GM12878 (cell line): ENCODE measurements around the gene TTC32. TPM values are rescaled to one million over a fixed set of nuclear protein-coding genes. Genes with fewer than 3 reads are reported as not detected.

ENCODE experiments used
- CREB1 ChIP-seq: IDR thresholded peaks from 2 replicates; pipeline ENCODE4 v1.6.1; 2012; ENCODE audit warnings: low read depth, mild to moderate bottlenecking, inconsistent platforms
- CUX1 ChIP-seq: IDR thresholded peaks from 2 replicates; pipeline ENCODE4 v1.6.1; 2012; ENCODE audit warnings: improper control_type of control experiment, low read depth, low read length; ENCODE audit not compliant: insufficient replicate concordance
- EP300 ChIP-seq, 2 experiments: fragments of 150-350 bp in 1 of 2; IDR thresholded peaks; 2 replicates each; pipeline ENCODE4 v1.6.1; 2011 to 2012; ENCODE audit warnings: low read depth in 2 of 2, low read length in 2 of 2, borderline replicate concordance in 1 of 2, improper control_type of control experiment in 1 of 2, inconsistent platforms in 1 of 2; ENCODE audit not compliant: control insufficient read depth in 1 of 2
- EZH2 ChIP-seq: IDR thresholded peaks from 2 replicates; pipeline ENCODE4 v1.6.1; 2012; ENCODE audit warnings: low read depth, mild to moderate bottlenecking, control low read depth, inconsistent platforms, low read length, borderline replicate concordance; ENCODE audit not compliant: control insufficient read depth
- FOXK2 ChIP-seq: fragments of 450-650 bp; IDR thresholded peaks from 2 replicates; pipeline ENCODE4 v1.6.1; 2017; ENCODE audit warnings: mild to moderate bottlenecking, moderate library complexity
- GATAD2B ChIP-seq: fragments of 450-650 bp; conservative IDR thresholded peaks from 2 replicates; pipeline ENCODE4 v1.6.1; 2017; ENCODE audit warnings: low read depth, mild to moderate bottlenecking, moderate library complexity
- JUND ChIP-seq: IDR thresholded peaks from 2 replicates; pipeline ENCODE4 v1.6.1; 2012; ENCODE audit warnings: low read depth, mild to moderate bottlenecking, low read length, improper control_type of control experiment, moderate library complexity
- NFIC ChIP-seq: IDR thresholded peaks from 2 replicates; pipeline ENCODE4 v1.6.1; 2012; ENCODE audit warnings: low read depth, mild to moderate bottlenecking, inconsistent platforms, low read length, moderate library complexity
- PRDM15 ChIP-seq: fragments of 450-650 bp; formaldehyde crosslinking; IDR thresholded peaks from 2 replicates; pipeline ENCODE4 v1.4.0; 2020; ENCODE audit warnings: mild to moderate bottlenecking, moderate library complexity
- SKIL ChIP-seq: fragments of 450-650 bp; IDR thresholded peaks from 2 replicates; pipeline ENCODE4 v1.6.1; 2017; ENCODE audit warnings: mild to moderate bottlenecking, low read depth, inconsistent platforms; ENCODE audit not compliant: poor library complexity, severe bottlenecking
- SMARCA5 ChIP-seq: fragments of 450-650 bp; IDR thresholded peaks from 2 replicates; pipeline ENCODE4 v1.6.1; 2017; ENCODE audit warnings: mild to moderate bottlenecking
- SPI1 ChIP-seq: IDR thresholded peaks from 2 replicates; pipeline ENCODE4 v1.6.1; 2011; ENCODE audit warnings: low read depth, mild to moderate bottlenecking, low read length, moderate library complexity, borderline replicate concordance; ENCODE audit not compliant: insufficient read depth
- SRF ChIP-seq, 2 experiments: IDR thresholded peaks; 2 replicates each; pipeline ENCODE4 v1.6.1; 2011; ENCODE audit warnings: low read depth in 2 of 2, low read length in 2 of 2, mild to moderate bottlenecking in 1 of 2, moderate library complexity in 1 of 2
- YY1 ChIP-seq: IDR thresholded peaks from 2 replicates; pipeline ENCODE4 v1.6.1; 2011; ENCODE audit warnings: low read depth, mild to moderate bottlenecking, low read length
- ZNF217 ChIP-seq: fragments of 450-650 bp; IDR thresholded peaks from 2 replicates; pipeline ENCODE4 v1.6.1; 2017; ENCODE audit warnings: antibody characterized with exemption, mild to moderate bottlenecking
- polyA plus RNA-seq, 11 experiments: library from polyadenylated mRNA; depleted of rRNA in 4 of 11; unstranded in 6 of 11; stranded (reverse) in 5 of 11; fragments of >200 nt; fragmentation: Nextera tagmentation in 4 of 11; fragmentation: Illumina TruSeq in 1 of 11; extraction: Ambion mirVana in 4 of 11; extraction: Trizol in 1 of 11; gene quantifications; 1 replicate in 1 of 11; 2 replicates in 10 of 11; pipeline versions ENCODE4 v1.2.1 to v1.2.3, GENCODE V29; 2011 to 2016; ENCODE audit warnings: inconsistent platforms in 2 of 11, missing spikeins in 2 of 11, low read depth in 1 of 11
- total RNA-seq, 4 experiments: library from RNA; depleted of rRNA in 3 of 4; stranded (reverse); fragments of >200 nt in 3 of 4; fragmentation: Illumina TruSeq in 1 of 4; extraction: Trizol in 1 of 4; gene quantifications; 2 replicates each; pipeline versions ENCODE4 v1.2.1 to v1.2.3, GENCODE V29; 2013 to 2021

TTC32 gene
- total and polyA plus RNA-seq, 10 of the 15 experiments (the other 5 are each of a cell fraction or from before 2014, with no cell fraction given), result 11.1 to 30.0 (median 19.7) TPM

GRCh38 chr2:19901442-19902215 lies at the start of gene TTC32 (continued):
- no peak for TF ChIP-seq FOXK2
- TF ChIP-seq CREB1, result peak; percentile 61
- peak; percentile 24 for TF ChIP-seq SKIL
- no peak; the same call in 1 of the 2 replicates for TF ChIP-seq NFIC
- peak; percentile 76 for TF ChIP-seq YY1
- TF ChIP-seq EP300 (IDR thresholded peaks at IDR 0.05; ENCODE audit: borderline replicate concordance in 1 of 2, control insufficient read depth in 1 of 2, low read depth in 2 of 2, low read length in 2 of 2), result peak in 1 of 2 experiments; percentile 6; a peak in 1 of 4 replicates
- no peak for TF ChIP-seq SRF (IDR thresholded peaks at IDR 0.05; ENCODE audit: low read depth in 2 of 2, low read length in 2 of 2)
- peak; percentile 11 for TF ChIP-seq SMARCA5
- no peak for TF ChIP-seq CUX1
- no peak for TF ChIP-seq ZNF217
- TF ChIP-seq JUND, result no peak
- TF ChIP-seq GATAD2B, result 0 out of 2 replicates have a peak, but pooled peaks have one; percentile 46
- TF ChIP-seq PRDM15 (CRISPR knock-in tag), result no peak
- TF ChIP-seq SPI1, result peak; percentile 64; the same call in 1 of the 2 replicates
- TF ChIP-seq EZH2, result no peak
